ENCODE measurements around the gene CA11.

The CA11 gene

DNA sequence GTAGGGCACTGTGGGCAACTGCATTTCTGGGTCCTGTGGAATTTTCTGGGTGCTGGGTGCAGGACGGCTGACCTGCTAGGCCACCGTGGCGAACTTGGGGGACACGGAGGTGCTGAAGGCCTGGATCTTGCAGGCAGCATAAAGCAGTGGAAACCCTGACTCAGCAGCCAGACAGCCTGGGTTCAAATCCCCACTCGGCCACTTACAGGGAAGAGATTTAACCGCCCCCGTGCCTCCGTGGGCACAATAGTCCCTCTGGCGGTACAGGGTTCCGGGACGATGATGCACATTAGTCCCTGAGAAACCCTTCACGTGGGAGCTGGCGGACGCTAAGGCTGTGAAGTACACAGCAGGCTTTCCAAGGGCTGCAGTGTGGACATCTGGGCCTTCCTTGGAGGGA is 34.1 kb downstream of the CA11 start:
- DNase-seq, result no peak

DNA sequence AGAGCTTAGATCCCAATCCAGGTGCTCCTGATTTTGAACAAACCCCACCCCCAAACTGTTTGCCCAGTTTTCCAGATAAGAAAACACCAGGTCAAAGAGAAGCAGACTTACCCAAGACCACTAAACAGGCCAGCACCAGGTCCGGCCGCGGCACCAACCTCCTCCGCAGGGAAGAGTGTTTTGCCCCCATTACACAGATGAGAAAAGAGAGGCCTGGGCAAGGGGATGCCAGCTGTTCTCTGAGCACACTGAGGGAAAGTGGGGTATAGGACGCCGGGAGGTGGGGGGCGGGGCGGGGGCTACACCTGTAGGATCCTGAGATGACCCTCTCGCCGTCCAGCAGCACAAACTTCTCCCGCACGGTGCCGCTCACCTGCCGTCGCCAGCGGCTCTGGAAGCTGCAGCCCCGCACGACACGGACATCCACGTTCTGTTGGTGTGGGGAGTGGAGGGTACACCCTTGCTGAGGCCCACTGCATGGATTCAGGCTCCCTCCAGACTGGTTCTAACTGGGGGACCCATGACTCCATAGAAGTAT is 36.3 kb downstream of the CA11 start:
- DNase-seq, result no peak

DNA sequence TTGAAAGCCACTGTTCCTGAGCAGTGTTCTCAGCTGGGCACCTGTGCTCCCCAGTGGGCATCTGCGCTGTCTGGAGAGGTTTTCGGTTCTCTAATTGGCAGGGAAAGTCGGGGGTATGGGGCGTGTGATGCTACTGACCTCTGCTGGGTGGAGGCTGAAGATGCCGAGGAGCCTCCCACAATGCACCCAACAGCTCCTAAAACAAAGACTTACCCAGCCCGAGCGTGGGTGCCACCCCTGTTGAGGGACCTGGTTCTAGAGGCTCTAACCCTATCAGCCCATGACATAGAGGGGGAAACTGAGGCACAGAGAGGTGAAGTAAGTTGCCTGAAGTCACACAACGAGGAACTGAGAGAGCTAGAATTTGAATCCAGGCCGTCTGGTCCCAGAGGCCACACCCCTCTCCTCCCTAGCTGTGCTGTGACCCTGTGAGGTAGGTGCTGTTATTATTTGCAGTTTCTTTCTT is 37.2 kb downstream of the CA11 start:
- no peak for DNase-seq

DNA sequence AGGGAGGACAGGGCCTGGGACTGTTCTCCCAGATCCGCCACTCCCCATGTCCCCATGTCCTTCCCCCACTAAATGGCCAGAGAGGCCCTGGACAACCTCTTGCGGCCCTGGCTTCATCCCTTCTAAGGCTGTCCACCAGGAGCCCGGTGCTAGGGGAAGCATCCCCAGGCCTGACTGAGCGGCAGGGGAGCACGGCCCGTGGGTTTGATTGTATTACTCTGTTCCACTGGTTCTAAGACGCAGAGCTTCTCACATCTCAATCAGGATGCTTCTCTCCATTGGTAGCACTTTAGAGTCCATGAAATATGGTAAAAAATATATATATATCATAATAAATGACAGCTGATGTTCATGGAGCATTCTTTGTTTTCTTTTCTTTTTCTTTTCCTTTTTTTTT is 38.6 kb downstream of the CA11 start:
- no peak for DNase-seq

DNA sequence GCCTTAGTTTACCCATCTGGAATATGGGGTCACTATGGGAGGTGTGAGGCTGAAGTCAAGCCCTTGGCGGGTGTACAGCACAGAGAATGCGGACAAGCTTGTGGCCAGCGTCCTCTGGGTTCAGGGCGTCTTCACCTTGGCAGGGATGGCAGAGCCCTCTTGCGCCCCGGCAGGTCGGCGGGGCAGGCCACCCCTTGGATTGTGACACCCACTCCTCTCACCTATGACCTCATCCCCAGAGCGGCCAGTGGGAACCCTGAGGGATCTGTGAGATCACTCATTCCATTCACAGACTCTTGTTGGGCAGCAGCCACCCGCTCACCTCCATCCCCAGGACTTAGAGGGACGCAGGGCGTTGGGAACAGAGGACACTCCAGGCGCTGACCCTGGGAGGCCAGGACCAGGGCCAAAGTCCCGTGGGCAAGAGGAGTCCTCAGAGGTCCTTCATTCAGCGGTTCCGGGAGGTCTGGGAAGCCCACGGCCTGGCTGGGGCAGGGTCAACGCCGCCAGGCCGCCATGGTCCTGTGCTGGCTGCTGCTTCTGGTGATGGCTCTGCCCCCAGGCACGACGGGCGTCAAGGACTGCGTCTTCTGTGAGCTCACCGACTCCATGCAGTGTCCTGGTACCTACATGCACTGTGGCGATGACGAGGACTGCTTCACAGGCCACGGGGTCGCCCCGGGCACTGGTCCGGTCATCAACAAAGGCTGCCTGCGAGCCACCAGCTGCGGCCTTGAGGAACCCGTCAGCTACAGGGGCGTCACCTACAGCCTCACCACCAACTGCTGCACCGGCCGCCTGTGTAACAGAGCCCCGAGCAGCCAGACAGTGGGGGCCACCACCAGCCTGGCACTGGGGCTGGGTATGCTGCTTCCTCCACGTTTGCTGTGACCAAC is 39.3 kb downstream of the CA11 start, which contains the start of gene SPACA4:
TSS of gene SPACA4 (plus strand) at position 280 of the 896 bp plus-strand sequence. CDS start at position 517, 237 bp downstream.
- DNase-seq, result no peak

DNA sequence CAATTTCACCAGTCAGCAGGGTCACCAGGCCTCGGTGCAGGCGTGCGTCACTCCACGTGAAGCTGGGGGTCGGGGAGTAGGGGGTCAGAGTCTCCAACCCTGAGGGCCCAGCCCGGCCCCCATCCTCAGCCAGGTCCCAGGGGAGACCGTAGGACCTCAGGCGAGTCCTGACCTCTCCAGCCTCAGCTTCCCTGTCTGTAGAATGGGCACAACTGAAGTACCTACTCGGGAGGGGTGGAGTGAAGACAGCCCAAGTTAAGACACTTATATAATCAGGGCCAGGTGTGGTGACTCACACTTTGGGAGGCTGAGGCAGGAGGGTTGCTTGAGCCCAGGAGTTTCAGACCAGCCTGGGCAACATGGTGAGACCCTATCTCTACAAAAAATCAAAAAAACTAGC is 42.1 kb downstream of the CA11 start:
- DNase-seq, result no peak

DNA sequence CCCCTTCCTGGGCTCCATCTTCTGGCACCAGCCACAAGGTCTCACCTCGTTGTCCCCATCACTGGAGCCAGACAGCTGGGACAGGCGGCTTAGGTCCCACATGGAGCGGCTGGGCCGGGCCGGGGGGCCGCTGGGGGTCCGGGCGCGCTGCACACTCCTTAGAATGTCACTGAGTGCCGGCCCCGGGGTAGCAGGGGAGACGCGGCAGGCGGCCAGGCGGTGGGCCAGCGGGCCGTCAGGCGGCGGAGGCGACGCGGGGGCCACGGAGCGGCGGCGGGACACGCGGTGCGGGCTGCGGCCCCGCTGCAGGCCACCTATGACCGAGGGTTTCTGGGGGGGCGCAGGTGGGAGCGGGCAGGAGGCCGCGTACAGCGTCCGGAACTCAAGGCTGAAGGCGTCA is 42.5 kb downstream of the CA11 start:
- no peak for DNase-seq

DNA sequence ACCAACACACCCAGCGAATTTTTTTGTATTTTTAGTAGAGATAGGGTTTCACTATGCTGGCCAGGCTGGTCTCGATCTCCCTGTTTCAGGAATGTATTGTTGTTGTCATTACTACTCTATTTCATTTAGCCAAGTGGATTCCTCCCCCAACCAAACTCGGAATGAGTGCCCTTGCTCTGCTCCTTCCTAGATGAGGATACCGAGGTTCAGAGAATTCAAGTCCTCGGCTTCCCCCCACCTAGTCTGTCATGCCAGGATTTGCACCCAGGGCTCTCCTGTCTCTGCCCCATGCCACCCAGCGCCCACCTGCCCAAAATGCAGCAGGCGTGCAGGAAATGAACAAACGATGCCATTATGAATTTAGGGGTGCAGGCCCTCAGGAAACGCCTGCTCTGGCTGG is 43.0 kb downstream of the CA11 start:
- no peak for DNase-seq

DNA sequence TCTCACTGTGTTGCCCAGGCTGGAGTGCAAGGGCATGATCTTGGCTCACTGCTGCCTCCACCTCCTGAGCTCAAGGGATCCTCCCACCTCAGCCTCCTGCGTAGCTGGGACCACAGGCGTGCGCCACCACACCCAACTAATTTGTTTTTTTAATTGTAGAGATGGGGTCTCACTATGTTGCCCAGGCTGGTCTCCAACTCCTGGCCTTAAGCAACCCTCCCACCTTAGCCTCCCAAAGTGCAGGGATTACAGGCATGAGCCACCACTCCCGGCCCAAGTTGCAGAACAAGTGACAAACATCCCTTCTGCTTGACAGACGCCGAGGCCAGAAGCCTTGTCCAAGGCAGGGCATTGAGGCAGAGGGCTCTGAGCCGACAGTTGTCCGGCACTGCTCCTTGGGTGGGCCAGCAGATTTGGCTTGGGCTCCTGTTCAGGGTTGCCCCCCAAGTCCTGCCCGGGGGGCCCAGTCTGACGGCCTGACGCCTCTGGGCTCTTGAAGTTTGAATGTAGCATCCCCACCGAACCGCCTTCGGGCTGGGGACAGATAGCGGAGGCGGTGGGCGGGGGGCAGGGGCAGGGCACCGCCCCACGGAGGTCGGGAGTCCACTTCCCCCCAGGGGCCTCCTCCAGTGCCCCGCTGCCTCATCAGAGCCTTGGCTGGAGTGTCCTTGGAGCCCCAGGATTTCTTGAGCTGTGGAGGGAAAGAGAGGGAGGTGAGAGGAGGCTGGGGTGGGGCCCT is 45.1 kb downstream of the CA11 start:
- no peak for DNase-seq

DNA sequence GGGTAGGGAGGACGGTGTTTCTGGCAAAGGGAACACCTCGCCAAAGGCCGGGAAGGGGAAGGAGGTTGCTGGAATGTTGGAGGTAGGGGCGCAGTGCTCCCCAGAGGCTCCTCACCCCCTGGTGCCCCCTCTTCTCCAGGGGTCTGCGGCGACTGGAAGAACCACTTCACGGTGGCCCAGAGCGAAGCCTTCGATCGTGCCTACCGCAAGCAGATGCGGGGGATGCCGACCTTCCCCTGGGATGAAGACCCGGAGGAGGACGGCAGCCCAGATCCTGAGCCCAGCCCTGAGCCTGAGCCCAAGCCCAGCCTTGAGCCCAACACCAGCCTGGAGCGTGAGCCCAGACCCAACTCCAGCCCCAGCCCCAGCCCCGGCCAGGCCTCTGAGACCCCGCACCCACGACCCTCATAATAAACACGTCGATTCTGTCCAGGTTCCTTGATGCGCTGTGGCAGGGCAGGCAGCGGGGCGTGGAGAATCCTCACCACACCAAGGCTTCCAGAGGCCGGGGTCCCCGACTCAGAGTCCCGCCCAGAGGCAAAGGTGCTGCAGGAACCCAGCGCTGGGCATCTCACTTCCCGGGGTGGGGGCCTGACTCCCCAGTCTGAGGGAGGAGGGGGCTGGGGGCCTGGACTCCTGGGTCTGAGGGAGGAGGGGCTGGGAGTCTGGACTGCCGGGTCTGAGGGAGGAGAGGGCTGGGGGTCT is 46.8 kb downstream of the CA11 start:
- no peak for DNase-seq

DNA sequence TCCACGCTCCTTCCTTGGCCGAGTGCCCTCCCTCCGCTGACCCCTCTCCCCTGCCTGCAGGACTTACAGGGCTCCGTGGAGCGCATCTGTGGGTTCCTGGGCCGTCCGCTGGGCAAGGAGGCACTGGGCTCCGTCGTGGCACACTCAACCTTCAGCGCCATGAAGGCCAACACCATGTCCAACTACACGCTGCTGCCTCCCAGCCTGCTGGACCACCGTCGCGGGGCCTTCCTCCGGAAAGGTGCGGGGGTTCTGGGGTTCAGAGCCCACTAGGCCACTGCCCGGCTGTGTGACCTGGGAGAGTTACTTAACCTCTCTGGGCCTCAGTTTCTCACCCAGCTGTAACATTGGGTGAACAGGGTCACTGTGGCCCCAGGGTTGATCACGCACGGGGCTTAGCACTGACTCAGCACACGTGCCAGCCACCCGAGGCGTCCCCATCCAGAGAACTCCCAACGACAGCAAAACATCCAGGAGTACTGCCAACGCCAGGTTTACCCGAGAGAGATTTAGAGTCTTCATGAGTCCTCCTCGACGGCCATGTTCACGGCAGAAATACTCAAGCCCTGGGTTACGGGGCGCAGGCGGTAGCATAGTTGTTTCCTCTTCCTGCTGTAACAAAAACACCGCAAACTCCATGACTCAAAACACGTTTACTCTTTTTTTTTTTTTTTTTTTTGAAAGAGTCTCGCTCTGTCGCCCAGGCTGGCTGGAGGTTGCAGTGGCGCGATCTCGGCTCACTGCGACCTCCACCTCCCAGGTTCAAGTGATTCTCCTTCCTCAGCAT is 49.1 kb downstream of the CA11 start:
- no peak for DNase-seq

DNA sequence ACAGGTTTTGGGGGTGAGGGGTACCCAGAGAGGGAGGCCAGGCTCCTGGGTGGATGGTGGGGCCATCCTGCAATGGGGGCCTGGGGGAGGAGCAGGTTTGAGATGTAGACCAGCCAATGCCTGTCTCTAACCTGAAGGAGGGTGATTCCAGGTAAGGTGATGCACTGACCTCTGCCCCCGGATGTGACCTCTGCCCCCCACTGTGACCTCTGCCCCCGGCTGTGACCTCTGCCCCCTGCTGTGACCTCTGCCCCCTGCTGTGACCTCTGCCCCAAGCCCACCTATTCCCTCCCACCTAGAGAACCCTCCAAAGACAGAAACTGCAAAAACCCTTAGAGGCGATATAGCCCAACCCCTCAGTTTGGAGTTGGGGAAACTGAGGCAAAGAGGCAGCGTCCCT is 49.8 kb downstream of the CA11 start:
- DNase-seq, result no peak

DNA sequence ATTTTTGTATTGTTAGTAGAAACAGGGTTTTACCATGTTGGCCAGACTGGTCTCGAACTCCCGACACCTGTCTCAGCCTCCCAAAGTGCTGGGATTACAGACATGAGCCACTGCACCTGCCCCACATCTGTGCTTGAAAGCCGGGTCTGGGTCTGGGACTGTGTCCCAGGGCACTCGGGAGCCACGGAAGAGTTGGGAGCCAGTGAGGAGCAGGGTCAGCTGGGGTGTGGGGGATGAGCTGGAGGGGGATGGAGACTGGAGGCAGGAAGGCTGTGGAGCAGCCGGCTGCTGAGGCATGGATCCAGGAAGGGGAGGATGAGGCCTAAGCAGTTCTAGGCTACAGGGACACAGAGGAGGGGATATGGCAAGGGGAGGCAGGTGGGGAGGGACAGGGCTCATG is 50.2 kb downstream of the CA11 start:
- no peak for DNase-seq

DNA sequence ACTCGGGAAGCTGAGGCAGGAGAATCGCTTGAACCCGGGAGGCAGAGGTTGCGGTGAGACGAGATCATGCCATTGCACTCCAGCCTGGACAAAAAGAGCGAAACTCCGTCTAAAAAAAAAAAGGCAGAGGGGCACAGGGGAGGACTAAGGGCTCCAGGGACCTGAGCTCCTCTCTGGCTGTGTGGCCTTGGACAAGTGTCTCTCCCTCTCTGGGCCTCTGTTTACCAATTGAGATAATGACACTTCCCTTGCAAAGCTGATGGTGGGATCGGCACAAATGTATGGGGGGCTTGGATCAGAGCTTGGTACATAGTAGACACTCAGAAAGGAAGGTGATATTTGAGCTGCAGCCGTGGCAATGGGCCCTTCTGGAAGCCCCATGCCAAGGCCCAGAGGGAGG is 50.8 kb downstream of the CA11 start:
- no peak for DNase-seq

DNA sequence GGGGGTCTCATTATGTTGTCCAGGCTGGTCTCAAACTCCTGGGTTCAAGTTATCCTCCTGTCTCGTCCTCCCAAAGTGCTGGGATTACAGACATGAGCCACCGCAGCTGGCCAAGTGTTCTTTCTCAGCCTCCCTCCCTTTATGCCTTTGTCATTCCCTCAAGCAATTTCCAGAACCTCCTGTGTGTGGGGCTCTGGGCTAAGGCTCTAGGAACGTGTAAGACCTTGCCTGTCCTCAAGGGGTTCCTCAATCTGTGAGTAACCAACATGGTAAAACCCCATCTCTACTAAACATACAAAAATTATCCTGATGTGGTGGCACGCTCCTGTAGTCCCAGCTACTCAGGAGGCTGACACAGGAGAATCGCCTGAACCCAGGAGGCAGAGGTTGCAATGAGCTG is 55.0 kb downstream of the CA11 start:
- DNase-seq, result no peak

DNA sequence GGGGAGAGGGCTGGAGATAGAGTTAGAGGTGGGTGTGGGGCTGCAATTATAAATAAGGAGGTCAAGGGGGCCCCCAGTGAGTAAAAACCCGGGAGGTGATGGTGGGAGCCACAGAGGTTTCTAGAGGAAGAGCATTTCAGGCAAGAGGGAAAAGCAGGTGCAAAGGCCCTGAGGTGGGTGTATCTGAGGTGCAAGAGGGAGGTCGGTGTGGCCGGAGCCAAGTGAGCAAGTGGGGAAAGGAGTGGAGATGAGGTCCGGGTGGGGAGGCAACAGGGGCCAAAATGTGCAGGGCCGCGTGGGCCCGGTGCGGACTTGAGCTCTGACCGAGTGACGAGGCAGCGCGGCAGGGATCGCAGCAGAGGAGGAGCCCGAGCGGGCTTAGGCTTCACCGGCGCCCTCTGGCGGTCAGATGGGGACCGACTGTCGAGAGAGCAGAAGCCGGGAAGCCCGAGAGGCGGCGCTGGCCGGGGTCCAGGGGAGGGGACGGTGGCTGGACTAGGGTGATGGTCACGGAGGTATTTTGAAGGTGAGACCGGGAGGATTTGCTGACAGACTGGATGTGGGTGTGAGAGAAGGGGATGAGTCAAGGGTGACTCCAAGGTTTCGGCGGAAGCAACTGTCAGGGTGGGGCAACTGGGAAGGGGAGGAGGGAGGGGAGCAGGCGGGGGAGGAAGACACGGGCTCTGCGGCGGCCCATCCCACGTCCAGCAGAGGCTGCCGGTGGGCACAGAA is 57.2 kb downstream of the CA11 start:
- peak; percentile 35 for DNase-seq

Measured in NCI-H2227 treated with DMSO at 0.1 percent for 48 hours (cell line).